HepG2 (cell line): ENCODE data around the gene ALDH3B2. TPM values are rescaled to one million over a fixed set of nuclear protein-coding genes. Genes with fewer than 3 reads are reported as not detected.
"Not testable (repeated sequence)": the region's sequence is repeated elsewhere in the genome, so short reads cannot be mapped to it uniquely, and the experiment has no call there.

Experiments used
- ATAC-seq: fragments of 200-7000 bp; cut with Tn5 transposase; 3 replicates; pipeline ENCODE4 v1.9.1; 2020; ENCODE audit warnings: mild to moderate bottlenecking, moderate library complexity
- BruUV-seq: library from RNA; stranded (reverse); fragments of 400-500 nt; replicated peaks from 2 replicates; lab custom pipeline; 2021; lab: Mats Ljungman, UMichigan
- CTCF ChIA-PET: fragments of 300-600 bp; formaldehyde crosslinking; extraction: SDS; loops from one replicate; lab custom pipeline; 2021; ENCODE audit warnings: low total read pairs, inconsistent platforms, low intra/inter-chr PET ratio; lab: Yijun Ruan, JAX
- POLR2A ChIA-PET: fragments of 350-600 bp; sonication (Branson Sonifier 250); formaldehyde crosslinking; loops from one replicate; lab custom pipeline; 2020; ENCODE audit warnings: antibody characterized with exemption, inconsistent platforms; lab: Yijun Ruan, JAX
- DNase-seq: peaks from one replicate; pipeline ENCODE4 v3.0.0-alpha.2; 2015; ENCODE audit warnings: low spot score
- FAIRE-seq: peaks from 3 replicates; lab custom pipeline; 2011; peaks lifted over from hg19 to GRCh38; lab: Jason Lieb, UNC
- H2AFZ ChIP-seq: one replicate; pipeline ENCODE4 v1.6.1; 2011; ENCODE audit warnings: low read length, inconsistent platforms
- H3K27ac ChIP-seq: fragments of 300-600 bp; 3 replicates; pipeline ENCODE4 v1.8.0; 2011; ENCODE audit warnings: mixed run types, mild to moderate bottlenecking, mixed read lengths, low read length, inconsistent platforms; ENCODE audit not compliant: insufficient read depth; ENCODE audit errors: extremely low read length
- H3K27me3 ChIP-seq, 2 experiments: fragments of 200-600 bp in 1 of 2; 2 replicates in 1 of 2; 3 replicates in 1 of 2; pipeline versions ENCODE4 v1.6.0 to v1.8.0; 2011; ENCODE audit warnings: low read length in 2 of 2, mild to moderate bottlenecking in 2 of 2, moderate library complexity in 2 of 2, inconsistent platforms in 1 of 2; ENCODE audit not compliant: insufficient read depth in 2 of 2, control insufficient read depth in 1 of 2
- H3K36me3 ChIP-seq, 2 experiments: fragments of 200-600 bp in 1 of 2; replicated peaks in 1 of 2; 2 replicates in 1 of 2; 3 replicates in 1 of 2; pipeline versions ENCODE4 v1.5.1 to v1.8.0; 2011; ENCODE audit warnings: low read length in 2 of 2, inconsistent platforms in 1 of 2; ENCODE audit not compliant: insufficient read depth in 2 of 2, control insufficient read depth in 1 of 2
- H3K4me1 ChIP-seq: 2 replicates; pipeline ENCODE4 v1.5.1; 2012; ENCODE audit warnings: low read length, inconsistent platforms; ENCODE audit not compliant: insufficient read depth
- H3K4me2 ChIP-seq: 2 replicates; pipeline ENCODE4 v1.6.0; 2011; ENCODE audit warnings: low read depth, low read length, inconsistent platforms
- H3K4me3 ChIP-seq, 3 experiments: fragments of 200-600 bp in 1 of 3; sonication (generic), shearing (Covaris generic) in 1 of 3; replicated peaks in 1 of 3; 2 replicates each; pipeline ENCODE4 v1.5.1; 2011 to 2016; ENCODE audit warnings: low read length in 3 of 3, inconsistent platforms in 2 of 3, low read depth in 2 of 3, mild to moderate bottlenecking in 2 of 3, control low read depth in 1 of 3, mixed read lengths in 1 of 3; ENCODE audit not compliant: insufficient read depth in 1 of 3
- H3K79me2 ChIP-seq: one replicate; pipeline ENCODE4 v1.6.1; 2011; ENCODE audit warnings: low read length, inconsistent platforms; ENCODE audit not compliant: insufficient read depth
- H3K9ac ChIP-seq: 2 replicates; pipeline ENCODE4 v1.6.0; 2011; ENCODE audit warnings: mild to moderate bottlenecking, low read depth, low read length, inconsistent platforms; ENCODE audit not compliant: insufficient read depth
- H3K9me3 ChIP-seq: 2 replicates; pipeline ENCODE4 v1.5.1; 2012; ENCODE audit warnings: mild to moderate bottlenecking, low read length
- H4K20me1 ChIP-seq: 2 replicates; pipeline ENCODE4 v1.6.0; 2011; ENCODE audit warnings: inconsistent platforms, mild to moderate bottlenecking, low read length, moderate library complexity; ENCODE audit not compliant: insufficient read depth
- CC2D1A ChIP-seq: sonication (generic); formaldehyde crosslinking; IDR thresholded peaks from 2 replicates; pipeline ENCODE4 v1.8.1; 2023; ENCODE audit warnings: mild to moderate bottlenecking, missing genetic modification reagents
- CERS6 ChIP-seq: sonication (generic); formaldehyde crosslinking; IDR thresholded peaks from 2 replicates; pipeline ENCODE4 v1.5.0; 2020; ENCODE audit warnings: missing genetic modification reagents
- HIC2 ChIP-seq: sonication (generic); formaldehyde crosslinking; IDR thresholded peaks from 2 replicates; pipeline ENCODE4 v1.9.0; 2022; ENCODE audit warnings: low read depth, missing genetic modification reagents
- NFYB ChIP-seq: sonication (generic); formaldehyde crosslinking; IDR thresholded peaks from 2 replicates; pipeline ENCODE4 v1.4.0; 2020; ENCODE audit warnings: missing genetic modification reagents
- NFYC ChIP-seq: IDR thresholded peaks from 2 replicates; pipeline ENCODE4 v1.6.1; 2016; ENCODE audit warnings: missing genetic modification reagents, missing compliant biosample characterization
- SPEN ChIP-seq: sonication (generic); formaldehyde crosslinking; IDR thresholded peaks from 2 replicates; pipeline ENCODE4 v1.5.1; 2020; ENCODE audit warnings: low read depth, mild to moderate bottlenecking, missing genetic modification reagents
- ZBTB38 ChIP-seq: sonication (generic); formaldehyde crosslinking; IDR thresholded peaks from 2 replicates; pipeline ENCODE4 v1.5.1; 2020; ENCODE audit warnings: mild to moderate bottlenecking, missing genetic modification reagents
- ZNF276 ChIP-seq: sonication (generic); formaldehyde crosslinking; IDR thresholded peaks from 2 replicates; pipeline ENCODE4 v1.4.0; 2020; ENCODE audit warnings: mild to moderate bottlenecking, low read depth, missing genetic modification reagents
- ZNF747 ChIP-seq: sonication (generic); formaldehyde crosslinking; IDR thresholded peaks from 2 replicates; pipeline ENCODE4 v1.8.1; 2023; ENCODE audit warnings: missing genetic modification reagents, mild to moderate bottlenecking, borderline replicate concordance
- WGBS: methylation state at CpG from one replicate; pipeline ENCODE4 v1.1.6; 2017; ENCODE audit warnings: low lambda C conversion rate; 5-methylcytosine and 5-hydroxymethylcytosine counted together
- in situ Hi-C: cut with HindIII; loops from 2 replicates; pipeline ENCODE4 v1.10.0; 2017; ENCODE audit warnings: low pct_unique_long_range_greater_than_20kb; ENCODE audit not compliant: extremely low pct_ligation_motif_present
- intact Hi-C: fragments of 100-400 bp; cut with micrococcal nuclease; formaldehyde crosslinking; loops from one replicate; pipeline ENCODE4 v1.10.0; 2022; ENCODE audit not compliant: unreplicated experiment
- polyA plus RNA-seq, 8 experiments: library from polyadenylated mRNA; depleted of rRNA in 3 of 8; stranded (reverse) in 7 of 8; unstranded in 1 of 8; fragments of >200 nt; fragmentation: Illumina TruSeq in 4 of 8; extraction: Trizol in 4 of 8; gene quantifications; 2 replicates each; pipeline versions ENCODE4 v1.2.1 to v1.2.3, GENCODE V29; 2011 to 2016; ENCODE audit warnings: low read depth in 4 of 8, missing spikeins in 1 of 8, mixed read lengths in 1 of 8; ENCODE audit not compliant: insufficient read depth in 1 of 8
- total RNA-seq, 5 experiments: library from RNA; depleted of rRNA; stranded (reverse); fragments of >200 nt; fragmentation: Illumina TruSeq; extraction: Trizol; gene quantifications; 2 replicates each; pipeline ENCODE4 v1.2.3, GENCODE V29; 2016; ENCODE audit warnings: low read depth in 1 of 5

The ALDH3B2 gene
- total and polyA plus RNA-seq, 2 of the 13 experiments (the other 11 are each of a cell fraction or from before 2014, with no cell fraction given), result not detected

GRCh38 chr11:67626970-67627369 lies 47.5 kb downstream of the ALDH3B2 start (continued):
- no peak for TF ChIP-seq CERS6 (CRISPR knock-in tag)
- no peak for TF ChIP-seq HIC2
- no peak for TF ChIP-seq SPEN (CRISPR knock-in tag)
- TF ChIP-seq ZNF276 (CRISPR knock-in tag), result no peak
- TF ChIP-seq CC2D1A (CRISPR knock-in tag), result no peak
- TF ChIP-seq ZNF747 (CRISPR knock-in tag), result no peak

GRCh38 chr11:67626131-67626833 lies 48.1 kb downstream of the ALDH3B2 start:
- H3K36me3 ChIP-seq, H3K4me3 ChIP-seq, H4K20me1 ChIP-seq, H3K79me2 ChIP-seq, H3K9ac ChIP-seq, H3K9me3 ChIP-seq, H3K27me3 ChIP-seq, CTCF ChIA-PET, BruUV-seq, H3K27ac ChIP-seq, FAIRE-seq, DNase-seq, H2AFZ ChIP-seq, ATAC-seq, H3K4me2 ChIP-seq, intact Hi-C loops: not testable (repeated sequence)
- POLR2A ChIA-PET, result interaction anchor here (1.6 kb wide), 1 partner anchor 9 kb away, joined by 5 read pairs; no protein-coding TSS in a partner anchor
- 94% methylated on average over 9 of the region's 10 CpGs for WGBS
- H3K4me1 ChIP-seq, result peaks cover 38% of the 10 kb centered on the region
- TF ChIP-seq NFYB (CRISPR knock-in tag) (peak; percentile 70), ZBTB38 (CRISPR knock-in tag) (0 out of 2 replicates have a peak, but pooled peaks have one; percentile 22), NFYC (peak; percentile 64)
- TF ChIP-seq, all 625 proteins: peak for 3; not testable (repeated sequence) for 622
- in situ Hi-C loops, result not testable (repeated sequence)

GRCh38 chr11:67623795-67624194 lies 50.6 kb downstream of the ALDH3B2 start:
- H3K36me3 ChIP-seq, H3K9ac ChIP-seq, CTCF ChIA-PET, intact Hi-C loops, H4K20me1 ChIP-seq, H3K4me3 ChIP-seq, H3K27ac ChIP-seq, H3K27me3 ChIP-seq, FAIRE-seq, DNase-seq, in situ Hi-C loops, H3K79me2 ChIP-seq, H2AFZ ChIP-seq, H3K9me3 ChIP-seq, ATAC-seq, BruUV-seq: not testable (repeated sequence)
- Histone ChIP-seq H3K4me1 (peaks cover 22% of the 10 kb centered on the region), H3K4me2 (0 out of 2 replicates have a peak overlapping the region, but pooled peaks have one; percentile 9)
- POLR2A ChIA-PET, result interaction anchor here (1.3 kb wide), 1 partner anchor 8 kb away, joined by 5 read pairs; no protein-coding TSS in a partner anchor
- 100% methylated on average over 1 of the region's 1 CpG for WGBS
